ENCODE data around the gene NUFIP2. TPM values are rescaled to one million over a fixed set of nuclear protein-coding genes. Genes with fewer than 3 reads are reported as not detected.

NUFIP2 gene
- total RNA-seq, 4 donors from 2014 or later: 19.8 to 40.8 (median 25.4) TPM

DNA sequence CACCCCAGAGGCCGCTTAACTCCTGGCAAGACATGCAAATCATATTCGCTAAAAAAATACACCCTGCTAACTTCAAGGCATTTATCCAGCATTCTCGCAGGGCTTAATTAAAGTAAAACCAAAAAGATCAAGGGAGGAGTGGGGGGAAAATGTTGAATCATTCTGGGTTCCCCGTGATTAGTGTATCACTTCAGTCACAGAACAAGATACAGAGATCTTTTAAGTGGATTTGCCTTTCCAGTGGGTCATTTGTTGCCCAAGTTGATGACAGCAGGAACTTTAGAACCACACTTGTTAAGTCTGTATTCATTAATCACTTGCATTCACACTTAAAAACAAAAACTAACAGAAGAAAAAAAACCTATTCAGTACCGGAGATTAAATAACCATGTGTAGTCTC lies 30.0 kb downstream of the NUFIP2 start:
- H3K36me3 ChIP-seq: peaks cover 0 to 69% (median 35%) of the 10 kb centered on the region in 4 donors
- in situ Hi-C loops (cut with MboI; ENCODE audit: low pct_ligation_motif_present in 1 of 4, low pct_unique_long_range_greater_than_20kb in 1 of 4, low sequenced_read_pairs in 3 of 4) (no loop called here), intact Hi-C loops (cut with DNase I; ENCODE audit: low total_unique reads) (no loop called here)
- no peak overlapping the region for H3K27ac ChIP-seq
- no peaks in the 10 kb centered on the region for H3K27me3 ChIP-seq
- H3K4me1 ChIP-seq: peaks cover 0 to 4% (median under 1%) of the 10 kb centered on the region in 4 donors
- no peaks in the 10 kb centered on the region for H3K9me3 ChIP-seq
- 76 to 79% methylated on average over 4 to 5 of the region's 5 CpGs for WGBS, 2 donors (ENCODE audit: low coverage in 1 of 2)
- no peak overlapping the region for H3K4me3 ChIP-seq
- no peak for TF ChIP-seq POLR2AphosphoS5 (IDR thresholded peaks at IDR 0.05)
- no peak for TF ChIP-seq POLR2A (IDR thresholded peaks at IDR 0.05)
- TF ChIP-seq, protein P1, sequence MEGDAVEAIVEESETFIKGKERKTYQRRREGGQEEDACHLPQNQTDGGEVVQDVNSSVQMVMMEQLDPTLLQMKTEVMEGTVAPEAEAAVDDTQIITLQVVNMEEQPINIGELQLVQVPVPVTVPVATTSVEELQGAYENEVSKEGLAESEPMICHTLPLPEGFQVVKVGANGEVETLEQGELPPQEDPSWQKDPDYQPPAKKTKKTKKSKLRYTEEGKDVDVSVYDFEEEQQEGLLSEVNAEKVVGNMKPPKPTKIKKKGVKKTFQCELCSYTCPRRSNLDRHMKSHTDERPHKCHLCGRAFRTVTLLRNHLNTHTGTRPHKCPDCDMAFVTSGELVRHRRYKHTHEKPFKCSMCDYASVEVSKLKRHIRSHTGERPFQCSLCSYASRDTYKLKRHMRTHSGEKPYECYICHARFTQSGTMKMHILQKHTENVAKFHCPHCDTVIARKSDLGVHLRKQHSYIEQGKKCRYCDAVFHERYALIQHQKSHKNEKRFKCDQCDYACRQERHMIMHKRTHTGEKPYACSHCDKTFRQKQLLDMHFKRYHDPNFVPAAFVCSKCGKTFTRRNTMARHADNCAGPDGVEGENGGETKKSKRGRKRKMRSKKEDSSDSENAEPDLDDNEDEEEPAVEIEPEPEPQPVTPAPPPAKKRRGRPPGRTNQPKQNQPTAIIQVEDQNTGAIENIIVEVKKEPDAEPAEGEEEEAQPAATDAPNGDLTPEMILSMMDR (IDR thresholded peaks at IDR 0.05): no peak
- no peak for TF ChIP-seq EP300 (IDR thresholded peaks at IDR 0.05; ENCODE audit: low read depth)
- DNase-seq: no peak

DNA sequence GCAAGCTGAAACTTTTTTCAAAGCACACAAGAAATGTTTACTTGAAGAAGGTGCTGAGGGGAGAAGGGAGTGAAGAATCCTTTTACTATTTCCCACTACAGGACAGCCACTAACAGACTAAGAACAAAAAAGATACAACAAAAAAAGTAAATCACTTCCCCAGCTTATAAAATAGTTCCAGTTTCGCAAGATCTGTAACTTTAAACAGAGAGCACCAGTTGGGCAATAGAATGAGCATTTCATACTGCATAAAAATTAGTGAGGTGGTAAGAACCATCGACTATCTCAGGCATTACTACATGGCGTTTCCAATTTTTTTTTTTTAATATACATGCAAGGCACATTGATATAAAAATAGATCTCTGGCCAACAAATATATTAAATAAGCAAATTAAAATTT lies 36.2 kb downstream of the NUFIP2 start:
- in situ Hi-C loops (cut with MboI; ENCODE audit: low pct_ligation_motif_present in 1 of 4, low pct_unique_long_range_greater_than_20kb in 1 of 4, low sequenced_read_pairs in 3 of 4): no loop called here
- no peak for TF ChIP-seq POLR2AphosphoS5 (IDR thresholded peaks at IDR 0.05)
- WGBS, 2 donors (ENCODE audit: low coverage in 1 of 2): 74 to 80% methylated on average over 3 of the region's 3 CpGs
- intact Hi-C loops (cut with DNase I; ENCODE audit: low total_unique reads): no loop called here
- H3K27me3 ChIP-seq: no peaks in the 10 kb centered on the region
- H3K4me3 ChIP-seq: no peak overlapping the region
- H3K9me3 ChIP-seq: no peaks in the 10 kb centered on the region
- H3K4me1 ChIP-seq: peaks cover 0 to 40% (median 20%) of the 10 kb centered on the region in 4 donors
- H3K27ac ChIP-seq: peak overlapping the region; percentile 48 to 67 (median 56)
- no peak for DNase-seq
- peaks cover 0 to 29% (median 14%) of the 10 kb centered on the region in 4 donors for H3K36me3 ChIP-seq

DNA sequence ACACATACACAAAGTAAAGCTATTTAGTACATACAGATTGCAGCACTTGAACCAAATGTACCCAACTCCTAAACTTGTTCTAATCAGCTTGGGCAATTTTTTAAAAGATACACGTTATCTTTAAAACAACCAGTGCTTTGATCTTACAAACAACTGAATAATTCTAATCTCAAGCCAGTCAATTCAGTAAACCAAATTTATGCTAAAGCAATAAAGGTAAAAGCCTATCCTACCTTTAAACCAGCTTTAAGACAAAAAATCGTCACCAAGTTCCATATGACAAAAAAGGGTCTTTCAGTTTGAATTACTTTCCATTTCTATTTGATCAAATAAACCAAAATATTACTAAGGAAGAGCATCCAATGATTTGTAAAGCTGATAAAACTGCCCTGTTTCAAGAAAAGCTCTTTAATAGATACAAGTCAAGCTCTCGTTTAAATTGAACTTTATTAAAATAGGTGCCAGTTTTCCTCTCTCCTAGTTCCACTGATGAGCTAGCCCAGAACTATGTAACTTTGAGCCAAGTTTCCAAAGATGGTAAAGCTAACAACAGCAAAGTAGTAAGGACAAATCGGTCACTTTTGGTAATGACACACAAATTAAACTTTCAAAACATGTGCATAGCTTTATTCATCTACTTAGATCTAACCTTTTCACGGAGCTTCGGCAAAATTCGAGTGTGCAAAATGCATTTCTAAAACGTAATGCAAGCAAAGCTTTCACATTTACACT lies 37.0 kb downstream of the NUFIP2 start:
- intact Hi-C loops (cut with DNase I; ENCODE audit: low total_unique reads): no loop called here
- Histone ChIP-seq H3K9me3 (no peaks in the 10 kb centered on the region), H3K27ac (peak overlapping the region; percentile 48 to 67 (median 56)), H3K4me1 (peaks cover 0 to 40% (median 18%) of the 10 kb centered on the region in 4 donors), H3K27me3 (no peaks in the 10 kb centered on the region), H3K36me3 (peaks cover 0 to 24% (median 10%) of the 10 kb centered on the region in 4 donors), H3K4me3 (no peak overlapping the region)
- DNase-seq: no peak
- in situ Hi-C loops (cut with MboI; ENCODE audit: low pct_ligation_motif_present in 1 of 4, low pct_unique_long_range_greater_than_20kb in 1 of 4, low sequenced_read_pairs in 3 of 4): no loop called here
- TF ChIP-seq, protein P1 (IDR thresholded peaks at IDR 0.05): no peak
- TF ChIP-seq EP300 (IDR thresholded peaks at IDR 0.05; ENCODE audit: low read depth) (no peak), POLR2A (IDR thresholded peaks at IDR 0.05) (no peak), POLR2AphosphoS5 (IDR thresholded peaks at IDR 0.05) (no peak)
- WGBS, 2 donors (ENCODE audit: low coverage in 1 of 2): 44 to 56% methylated on average over 8 of the region's 8 CpGs

DNA sequence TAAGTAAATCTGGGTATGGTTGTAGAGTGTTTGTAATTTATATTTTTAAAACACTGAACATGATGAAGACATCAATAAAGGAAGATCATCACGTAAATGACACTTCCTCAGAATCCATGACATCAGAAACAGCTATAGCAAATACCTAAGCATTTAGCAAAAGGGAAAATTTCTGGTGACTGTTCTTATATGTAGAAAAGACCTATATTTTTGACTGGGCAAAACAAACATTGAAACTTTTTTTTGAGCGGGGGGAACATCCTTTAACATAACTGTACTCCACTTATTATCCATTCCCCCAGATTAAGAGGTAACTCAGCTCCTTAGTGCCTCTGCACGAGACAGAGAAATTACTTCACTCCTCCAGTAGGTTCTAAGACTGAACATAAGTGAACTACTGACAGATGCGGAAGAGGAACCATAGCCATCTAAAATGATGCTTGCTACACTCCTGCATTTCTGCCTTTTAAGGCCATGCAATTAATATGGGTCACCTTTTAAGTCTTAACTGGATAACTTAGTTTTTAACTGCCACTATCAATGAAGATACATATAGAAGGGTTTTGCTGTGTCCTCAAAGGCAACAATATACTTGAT lies 37.9 kb downstream of the NUFIP2 start:
- H3K4me1 ChIP-seq: peaks cover 0 to 40% (median 18%) of the 10 kb centered on the region in 4 donors
- no peak for DNase-seq
- intact Hi-C loops (cut with DNase I; ENCODE audit: low total_unique reads): no loop called here
- no peak for TF ChIP-seq EP300 (IDR thresholded peaks at IDR 0.05; ENCODE audit: low read depth)
- TF ChIP-seq, protein P1 (IDR thresholded peaks at IDR 0.05): no peak
- TF ChIP-seq POLR2A (IDR thresholded peaks at IDR 0.05): no peak
- no peak for TF ChIP-seq POLR2AphosphoS5 (IDR thresholded peaks at IDR 0.05)
- no peak overlapping the region for H3K4me3 ChIP-seq
- peak overlapping the region in 2 of 4 donors; percentile 57 to 67 for H3K27ac ChIP-seq
- H3K36me3 ChIP-seq: peaks cover 0 to 15% (median 7%) of the 10 kb centered on the region in 4 donors
- no peaks in the 10 kb centered on the region for H3K27me3 ChIP-seq
- in situ Hi-C loops (cut with MboI; ENCODE audit: low pct_ligation_motif_present in 1 of 4, low pct_unique_long_range_greater_than_20kb in 1 of 4, low sequenced_read_pairs in 3 of 4): no loop called here
- no peaks in the 10 kb centered on the region for H3K9me3 ChIP-seq
- WGBS, 2 donors (ENCODE audit: low coverage in 1 of 2): 79 to 80% methylated on average over 3 to 4 of the region's 4 CpGs

Measured in transverse colon (tissue), 4 donors.